Glutamatergic neuron (in vitro differentiated cells): Measurements from ENCODE around the gene THNSL1. TPM values are rescaled to one million over a fixed set of nuclear protein-coding genes. Genes with fewer than 3 reads are reported as not detected.

Source experiments
- DNase-seq: peaks from one replicate; pipeline ENCODE4 v3.0.0; 2022
- H3K27ac Mint-ChIP-seq: one replicate; pipeline ENCODE4 v1.8.0; 2020; ENCODE audit warnings: mild to moderate bottlenecking, mixed read lengths, inconsistent platforms; ENCODE audit not compliant: unreplicated experiment
- H3K27me3 Mint-ChIP-seq: one replicate; pipeline ENCODE4 v1.8.0; 2020; ENCODE audit warnings: mild to moderate bottlenecking, moderate library complexity, mixed read lengths, inconsistent platforms; ENCODE audit not compliant: unreplicated experiment
- H3K36me3 Mint-ChIP-seq: one replicate; pipeline ENCODE4 v1.8.0; 2020; ENCODE audit warnings: mild to moderate bottlenecking, mixed read lengths, inconsistent platforms; ENCODE audit not compliant: unreplicated experiment
- H3K4me1 Mint-ChIP-seq: one replicate; pipeline ENCODE4 v1.8.0; 2020; ENCODE audit warnings: mild to moderate bottlenecking, low read depth, mixed read lengths, inconsistent platforms; ENCODE audit not compliant: unreplicated experiment
- H3K4me3 Mint-ChIP-seq: one replicate; pipeline ENCODE4 v1.8.0; 2020; ENCODE audit warnings: mild to moderate bottlenecking, mixed read lengths, inconsistent platforms; ENCODE audit not compliant: unreplicated experiment
- H3K9me3 Mint-ChIP-seq: one replicate; pipeline ENCODE4 v1.8.0; 2020; ENCODE audit warnings: mild to moderate bottlenecking, moderate library complexity, mixed read lengths, inconsistent platforms; ENCODE audit not compliant: unreplicated experiment
- CTCF ChIP-seq: fragments of 200-600 bp; sonication (generic); IDR thresholded peaks from one replicate; pipeline ENCODE4 v1.5.0; 2021; ENCODE audit not compliant: partially characterized antibody, unreplicated experiment
- total RNA-seq: library from RNA; stranded (reverse); fragmentation: NEBNext Ultra II Directional; extraction: Animal tissue kit (Norgen Biotek cat#: 25700); gene quantifications from one replicate; pipeline ENCODE4 v1.2.1, GENCODE V29; 2021; ENCODE audit not compliant: unreplicated experiment

Gene THNSL1
- total RNA-seq, 1 donor from 2014 or later = 2.9 TPM

GRCh38 chr10:25061125-25061524 is 44.7 kb downstream of the THNSL1 start:
- TF ChIP-seq CTCF = no peak
- DNase-seq = no peak
- H3K4me1 Mint-ChIP-seq = peaks cover 2% of the 10 kb centered on the region
- H3K27me3 Mint-ChIP-seq = no peaks in the 10 kb centered on the region
- H3K27ac Mint-ChIP-seq = no peak overlapping the region
- no peaks in the 10 kb centered on the region for H3K9me3 Mint-ChIP-seq
- H3K4me3 Mint-ChIP-seq = no peak overlapping the region
- no peaks in the 10 kb centered on the region for H3K36me3 Mint-ChIP-seq

DNA sequence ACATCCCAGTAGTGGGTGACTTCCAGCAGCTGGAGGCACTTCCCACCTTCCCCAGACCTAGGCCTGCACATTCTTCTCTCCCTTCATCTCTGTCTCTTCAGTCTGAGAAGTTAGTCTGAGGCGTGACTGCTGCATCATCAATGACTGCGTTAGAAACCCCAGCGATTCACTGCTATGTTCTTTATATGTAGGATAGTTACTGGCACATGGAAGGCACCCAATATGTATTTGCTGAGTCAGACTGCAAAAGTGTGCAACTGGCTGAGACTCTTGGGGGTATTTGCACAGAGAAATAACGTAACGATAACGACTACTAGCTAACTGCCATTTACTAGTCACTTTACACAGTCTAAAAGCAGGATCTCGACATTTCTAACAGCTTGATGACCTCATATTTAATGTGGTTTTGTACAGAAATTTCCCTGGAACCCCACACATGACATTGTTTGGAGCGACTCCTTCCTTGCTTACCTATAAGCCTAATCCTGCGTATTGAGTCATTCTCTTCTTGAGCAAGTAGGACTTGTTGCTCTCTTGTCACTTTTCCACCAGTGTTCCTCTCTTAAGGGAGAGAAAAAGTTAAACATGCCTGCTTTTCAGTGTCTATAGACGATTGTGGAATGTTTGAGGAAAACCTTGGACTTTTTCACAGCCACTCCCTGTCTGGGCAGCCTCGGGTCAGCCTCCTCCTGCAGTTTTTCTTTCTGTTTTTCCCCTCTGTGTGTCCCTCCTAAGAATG is 45.5 kb downstream of the THNSL1 start:
- Mint-ChIP-seq H3K36me3 (no peaks in the 10 kb centered on the region), H3K9me3 (no peaks in the 10 kb centered on the region), H3K4me3 (no peak overlapping the region), H3K4me1 (peaks cover 2% of the 10 kb centered on the region), H3K27ac (no peak overlapping the region), H3K27me3 (no peaks in the 10 kb centered on the region)
- no peak for DNase-seq
- no peak for TF ChIP-seq CTCF

DNA sequence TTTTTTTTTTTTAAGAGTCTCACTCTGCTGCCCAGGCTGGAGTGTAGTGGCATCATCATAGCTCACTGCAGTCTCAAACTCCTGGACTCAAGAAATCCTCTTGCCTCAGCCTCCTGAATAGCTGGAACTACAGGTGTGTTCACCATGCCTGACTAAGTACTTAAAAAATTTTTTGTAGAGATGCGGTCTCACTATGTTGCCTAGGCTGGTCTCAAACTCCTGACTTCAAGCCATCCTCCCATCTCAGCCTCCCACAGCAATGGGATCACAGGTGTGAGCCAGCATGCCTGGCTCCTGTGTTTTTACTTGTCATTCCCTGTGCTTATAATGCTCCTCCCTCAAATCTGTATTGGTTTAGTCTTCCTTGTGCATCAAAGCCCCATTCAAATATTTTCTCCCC is 46.7 kb downstream of the THNSL1 start:
- Mint-ChIP-seq H3K36me3 (no peaks in the 10 kb centered on the region), H3K4me3 (no peak overlapping the region), H3K27ac (no peak overlapping the region), H3K9me3 (no peaks in the 10 kb centered on the region), H3K27me3 (no peaks in the 10 kb centered on the region), H3K4me1 (peaks cover 2% of the 10 kb centered on the region)
- no peak for TF ChIP-seq CTCF
- no peak for DNase-seq

DNA sequence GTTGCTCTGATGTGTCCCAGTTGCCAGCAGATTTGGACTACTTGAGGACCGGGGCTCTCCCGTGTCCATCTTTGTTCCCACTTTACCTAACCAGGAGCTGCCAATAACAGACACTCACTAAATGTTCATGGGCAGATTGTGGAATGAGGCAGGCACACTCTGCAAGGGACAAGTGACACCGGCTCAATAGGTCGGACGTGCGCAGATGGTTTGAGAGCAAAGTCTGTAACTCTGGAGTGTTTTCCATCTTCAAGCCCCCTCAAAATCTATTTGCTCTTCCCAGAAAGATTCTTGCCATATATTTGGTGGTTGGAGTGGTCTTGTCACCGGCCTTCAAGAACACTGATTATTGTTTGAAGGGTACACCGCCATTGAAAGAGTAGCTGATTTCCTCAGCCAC is 47.2 kb downstream of the THNSL1 start:
- Mint-ChIP-seq H3K4me1 (peaks cover 2% of the 10 kb centered on the region), H3K27ac (no peak overlapping the region), H3K36me3 (no peaks in the 10 kb centered on the region), H3K9me3 (no peaks in the 10 kb centered on the region), H3K4me3 (no peak overlapping the region), H3K27me3 (no peaks in the 10 kb centered on the region)
- no peak for DNase-seq
- no peak for TF ChIP-seq CTCF

GRCh38 chr10:25064401-25064800 is 48.0 kb downstream of the THNSL1 start:
- DNase-seq = no peak
- no peak for TF ChIP-seq CTCF
- Mint-ChIP-seq H3K27me3 (no peaks in the 10 kb centered on the region), H3K36me3 (no peaks in the 10 kb centered on the region), H3K4me3 (no peak overlapping the region), H3K9me3 (no peaks in the 10 kb centered on the region), H3K27ac (no peak overlapping the region), H3K4me1 (peaks cover 2% of the 10 kb centered on the region)
